HG02588 (cell line): ENCODE measurements around the gene TTC21B.
"Not testable (repeated sequence)": the region's sequence is repeated elsewhere in the genome, so short reads cannot be mapped to it uniquely, and the experiment has no call there.

Experiments used
- ATAC-seq: cut with Tn5 transposase; IDR thresholded peaks from one replicate; pipeline ENCODE4 v1.9.1; 2021; ENCODE audit warnings: mild to moderate bottlenecking, moderate library complexity; ENCODE audit not compliant: unreplicated experiment

The TTC21B gene

DNA sequence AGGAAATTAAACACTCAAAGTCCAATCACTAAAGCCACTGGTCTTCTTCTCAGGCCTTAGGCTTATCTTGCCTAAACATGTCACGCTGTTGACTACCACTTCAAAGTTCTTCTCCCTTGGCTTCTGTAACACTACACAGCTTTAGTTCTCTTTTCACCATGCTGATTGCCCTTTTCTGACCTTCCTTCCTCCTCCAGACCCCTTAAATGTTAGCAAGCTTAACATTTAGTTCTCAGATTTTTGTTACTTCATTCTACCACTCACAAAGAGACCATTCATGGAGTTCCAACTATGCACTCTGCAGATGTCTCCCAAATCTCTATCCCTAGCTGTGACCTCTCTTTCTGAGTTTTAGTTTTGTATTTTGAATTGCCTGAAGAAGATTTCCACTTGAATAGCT, 64.4 kb downstream of the TTC21B start:
- ATAC-seq = no peak

DNA sequence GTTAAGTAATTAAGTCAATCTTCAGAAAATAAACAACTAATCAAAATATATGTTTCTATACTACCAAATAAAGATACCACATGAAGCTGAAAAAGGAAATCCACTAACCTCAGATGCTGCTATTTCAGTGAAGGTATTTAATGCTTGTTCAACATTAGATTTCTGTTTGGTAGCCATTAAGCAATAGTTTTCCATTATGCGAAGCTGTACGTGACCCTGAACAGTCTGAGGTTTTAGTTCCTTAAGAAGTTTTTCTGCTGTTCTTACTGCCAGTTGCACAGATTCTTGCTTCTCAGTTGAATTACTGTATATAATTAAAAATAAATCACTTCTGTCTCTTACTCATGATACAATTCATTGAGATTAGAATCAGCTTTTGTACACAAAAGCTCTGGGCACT, 65.4 kb downstream of the TTC21B start:
- ATAC-seq = no peak

DNA sequence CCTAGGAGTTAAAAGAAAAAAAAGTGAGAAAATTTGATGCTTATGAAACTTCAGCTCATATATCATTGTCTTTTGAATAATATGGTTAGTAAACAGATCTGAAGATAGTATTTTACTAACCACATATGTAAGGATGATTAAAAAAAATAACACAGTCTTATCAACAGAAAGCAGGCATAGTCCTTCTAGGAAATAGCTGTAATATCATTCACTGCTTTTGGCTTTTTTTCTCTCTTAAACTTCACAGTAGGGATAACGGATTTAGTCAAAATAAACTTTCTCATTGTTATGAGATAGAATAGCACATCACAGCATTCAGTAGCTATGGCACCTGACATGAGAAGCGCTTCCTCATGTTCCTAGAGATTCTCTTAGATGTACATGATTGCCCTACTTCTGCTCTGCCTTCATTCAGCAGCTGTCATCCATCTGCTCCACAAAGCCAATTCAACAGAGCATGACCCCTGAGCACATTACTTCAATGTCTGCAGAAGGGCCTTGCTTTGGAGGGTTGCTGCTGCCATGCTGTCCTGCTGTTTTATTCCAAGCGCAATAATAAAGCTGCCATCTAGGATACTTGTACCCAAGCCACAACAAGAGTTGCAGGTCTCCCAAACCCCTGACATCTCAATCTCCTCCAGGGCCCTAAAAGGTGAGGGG, 67.0 kb downstream of the TTC21B start:
- no peak for ATAC-seq

DNA sequence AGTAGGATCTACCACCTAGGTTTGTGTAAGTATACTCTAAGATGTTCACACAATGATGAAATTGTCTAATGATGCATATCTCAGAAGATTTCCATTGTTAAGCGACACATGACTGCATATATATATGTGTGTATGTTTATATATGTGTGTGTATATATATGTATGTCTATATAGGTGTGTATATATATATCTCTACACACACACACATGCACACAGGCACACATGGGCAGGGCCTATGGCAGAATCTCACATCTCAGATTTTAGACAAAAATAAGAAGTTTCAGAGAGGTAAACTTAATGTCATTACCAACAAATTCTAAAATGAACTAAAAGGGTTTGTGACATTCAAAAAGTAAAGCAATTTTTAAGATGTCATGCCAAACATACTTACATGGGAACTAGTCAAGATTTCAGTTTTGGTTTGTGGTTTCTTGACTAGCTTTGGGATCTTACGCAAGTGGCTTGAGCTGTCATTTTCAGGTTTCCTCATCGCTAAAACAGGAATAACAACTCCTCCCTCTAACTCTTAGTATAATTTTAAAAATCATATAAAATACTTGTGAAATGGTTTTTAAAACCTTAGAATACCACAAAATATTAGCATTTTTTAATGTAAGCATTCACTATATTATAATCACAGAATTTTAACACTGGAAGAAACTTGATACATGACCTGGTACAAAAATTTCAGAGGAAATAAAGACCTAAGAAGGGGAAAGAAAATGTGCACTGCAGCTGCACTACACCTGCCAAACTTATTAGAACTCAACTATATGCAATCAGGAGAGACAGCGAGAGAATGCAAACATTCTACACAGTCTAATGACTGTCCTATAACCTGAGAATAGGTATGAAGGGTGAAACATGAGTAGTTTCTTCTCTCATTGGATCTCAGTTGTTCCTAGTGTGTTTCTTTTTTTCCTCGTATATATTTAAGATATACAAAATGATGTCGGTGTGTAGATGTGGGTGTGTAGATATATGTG, 75.7 kb downstream of the TTC21B start:
- peak; percentile 72 for ATAC-seq

DNA sequence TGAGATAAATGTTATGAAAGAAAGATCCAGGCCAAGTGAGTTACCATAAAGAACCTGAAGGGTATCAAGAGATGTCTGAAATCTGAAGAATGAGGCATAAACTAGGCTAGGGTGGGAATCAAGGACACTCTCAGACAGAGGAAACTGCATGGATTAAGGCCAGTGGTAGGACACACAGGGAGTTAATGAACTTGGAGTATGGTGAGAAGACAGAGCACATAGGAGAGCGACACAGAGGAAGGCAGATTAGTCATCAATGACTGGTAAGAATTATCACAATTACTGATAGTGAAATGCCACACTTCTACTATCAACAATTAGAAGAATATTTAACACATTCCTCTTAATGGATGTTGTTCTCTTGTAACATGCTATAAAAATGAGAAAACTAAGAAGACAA, 76.9 kb downstream of the TTC21B start:
- no peak for ATAC-seq

DNA sequence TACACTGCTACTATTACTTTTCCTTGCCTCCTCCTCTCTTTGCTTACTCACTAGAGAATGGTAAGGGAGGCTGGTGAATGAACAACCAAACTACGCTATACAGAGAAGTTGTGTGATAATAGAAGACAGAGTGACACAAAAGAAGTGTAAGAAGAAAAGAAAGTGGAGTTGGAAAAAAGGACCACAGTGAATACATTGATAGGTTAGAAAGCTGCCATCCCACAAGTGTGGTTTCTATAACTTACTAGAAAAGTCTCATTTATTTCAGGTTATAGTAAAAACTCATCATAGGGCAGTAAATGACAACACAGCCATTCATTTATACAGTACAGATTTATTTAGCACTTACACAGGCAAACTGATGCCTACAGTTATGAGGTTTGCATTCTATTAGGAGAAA, 77.3 kb downstream of the TTC21B start:
- ATAC-seq = no peak

DNA sequence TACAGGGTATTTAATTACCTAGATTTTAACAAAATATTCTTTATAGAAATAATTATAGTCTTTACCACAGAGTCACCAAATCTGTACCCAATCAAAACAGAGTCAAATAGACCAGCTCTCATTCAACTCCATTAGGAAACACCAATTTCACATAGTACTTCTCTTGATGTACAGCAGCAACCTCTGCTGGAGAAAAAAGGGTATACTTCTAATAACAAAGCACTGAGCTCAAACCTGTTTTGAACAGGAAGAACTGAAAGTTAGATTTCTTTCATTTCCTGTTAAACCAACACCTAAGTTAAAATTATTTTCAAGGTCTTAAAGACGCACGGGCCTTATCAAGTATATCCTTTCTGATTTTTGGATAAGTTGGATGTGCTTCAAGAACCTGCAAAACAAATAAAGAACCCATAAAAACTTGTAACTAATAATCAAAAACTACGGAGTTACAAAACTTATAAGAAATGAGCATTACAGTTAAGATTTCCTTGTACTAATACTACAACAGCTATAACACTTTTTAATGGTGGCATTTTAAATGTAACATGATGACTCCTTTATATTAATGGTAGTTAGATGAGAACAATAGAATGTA, 79.0 kb downstream of the TTC21B start:
- ATAC-seq = peak; percentile 94

DNA sequence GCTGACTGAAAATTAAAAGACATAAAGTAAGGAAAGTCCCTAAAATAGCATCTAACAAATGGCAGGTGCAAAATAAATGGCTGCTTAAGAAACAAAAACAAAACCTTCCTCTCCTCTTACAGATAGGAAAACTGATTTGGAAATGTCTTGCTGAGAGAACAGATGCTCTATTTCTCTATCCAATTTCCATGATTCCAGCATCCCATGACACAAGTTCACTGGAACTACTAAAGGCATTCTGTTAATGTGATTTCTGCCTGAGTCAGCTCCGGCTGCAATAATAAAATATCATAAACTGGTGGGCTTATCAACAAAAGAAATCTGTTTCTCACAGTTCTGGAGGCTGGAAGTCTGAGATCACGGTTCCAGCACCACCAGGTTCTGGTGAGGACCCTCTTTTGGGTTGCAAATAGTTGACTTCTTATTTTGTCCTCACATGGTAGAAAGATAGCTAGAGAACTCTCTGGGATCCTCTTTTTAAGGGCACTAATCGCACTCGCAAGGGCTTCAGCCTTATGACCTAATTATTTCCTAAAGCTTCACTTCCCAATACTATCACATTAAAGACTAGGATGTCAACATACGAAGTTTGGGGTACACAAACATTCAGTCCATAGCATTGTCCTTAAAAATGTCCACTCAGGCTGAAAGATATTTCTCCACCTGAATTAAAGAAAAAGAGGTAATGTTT, 81.3 kb downstream of the TTC21B start:
- ATAC-seq = no peak

DNA sequence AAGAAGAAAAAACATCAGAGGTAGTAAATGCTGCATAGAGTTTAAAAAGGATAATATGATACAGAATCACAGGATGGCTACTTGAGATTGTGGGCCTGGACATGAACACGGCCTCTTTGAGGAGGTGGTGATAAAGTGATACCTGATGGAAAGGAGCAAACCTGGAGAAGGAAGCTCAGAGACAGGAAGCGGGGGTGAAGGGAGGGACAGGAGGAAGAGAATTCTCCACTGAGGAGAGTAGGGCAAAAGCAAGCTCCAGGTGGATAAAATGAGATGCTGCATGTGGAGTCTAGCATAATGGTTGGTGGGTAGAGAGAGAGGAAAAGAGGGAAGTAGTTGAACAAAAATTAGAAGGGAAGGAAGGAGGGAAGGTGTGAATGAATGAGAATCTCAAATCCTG, 82.6 kb downstream of the TTC21B start:
- ATAC-seq = no peak

DNA sequence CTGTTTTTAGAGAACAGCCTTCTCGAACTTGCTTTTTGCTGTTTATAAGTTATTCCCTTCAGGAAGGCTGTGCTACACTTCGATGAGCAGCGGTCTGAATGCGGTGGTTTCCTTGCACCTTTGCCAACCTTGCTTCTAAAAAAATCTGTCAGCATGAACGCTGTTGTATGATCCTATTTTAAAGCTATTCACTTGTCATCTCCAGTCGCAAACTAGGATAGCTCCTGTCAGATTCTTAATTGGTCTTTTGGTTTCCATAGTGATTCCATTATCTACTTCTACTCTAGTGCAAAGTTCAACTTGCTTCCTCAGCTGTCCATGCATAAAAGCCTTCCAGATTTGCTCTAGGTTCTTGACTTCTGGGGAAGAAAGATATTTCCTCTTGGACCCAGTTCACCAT, 83.2 kb downstream of the TTC21B start:
- ATAC-seq = no peak

DNA sequence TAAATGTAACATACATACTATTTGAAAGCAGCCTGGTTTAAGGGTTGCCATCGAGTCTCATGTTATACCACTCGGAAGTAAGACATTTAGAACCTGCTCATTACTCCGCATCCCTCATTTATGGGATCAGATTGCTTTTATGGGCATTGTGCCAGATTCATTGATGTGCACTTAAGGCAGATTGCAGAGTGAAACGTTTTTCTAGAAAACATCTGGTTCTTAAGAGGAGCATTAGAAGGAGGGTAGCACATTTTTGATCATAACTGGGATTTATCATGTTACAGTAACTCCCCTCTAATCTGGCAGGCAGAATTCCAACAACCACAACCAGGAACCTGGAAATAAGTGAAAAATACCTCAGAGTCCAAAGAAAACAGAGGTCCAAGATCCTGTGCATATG, 85.4 kb downstream of the TTC21B start:
- no peak for ATAC-seq

DNA sequence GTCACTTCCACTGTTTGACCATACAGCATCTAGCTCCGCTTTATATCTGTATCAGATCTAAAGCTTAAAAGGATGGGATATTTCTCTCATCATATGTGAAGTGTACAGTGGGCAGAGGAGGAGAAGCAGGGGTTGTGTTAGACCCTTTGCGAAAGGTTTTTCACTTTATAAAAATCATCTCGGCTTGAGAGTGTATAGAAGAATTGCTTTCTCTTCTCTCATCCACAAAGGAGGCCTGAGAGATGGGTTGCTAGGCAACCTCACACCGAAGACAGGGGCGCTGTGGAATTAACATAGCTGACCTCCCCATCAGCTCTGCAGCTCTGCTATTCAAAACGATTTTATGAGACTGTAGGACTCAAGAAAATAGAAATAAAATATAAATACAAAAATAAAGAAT, 89.3 kb downstream of the TTC21B start:
- no peak for ATAC-seq

DNA sequence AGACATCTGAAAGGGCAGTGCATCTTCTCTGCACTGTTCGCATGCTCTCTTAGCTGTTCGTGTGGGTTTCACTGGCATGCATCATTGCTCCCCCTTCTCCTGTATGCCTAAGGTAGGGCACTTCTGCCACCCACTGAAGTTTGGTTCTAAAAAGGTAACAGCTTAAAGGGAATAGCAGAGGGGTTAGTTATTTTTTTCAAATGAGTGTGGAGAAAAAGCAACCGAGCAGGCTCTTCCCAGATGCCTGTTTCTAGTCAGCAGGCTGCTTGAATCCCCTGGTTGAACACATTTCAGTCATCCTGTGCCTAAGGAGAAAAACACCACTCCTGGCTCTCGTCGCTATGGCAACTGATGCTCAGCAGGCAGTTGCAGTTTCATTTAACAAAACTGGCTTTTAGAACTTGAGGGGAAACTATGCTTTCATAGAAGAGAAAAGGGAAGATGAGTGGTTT, 89.7 kb downstream of the TTC21B start:
- no peak for ATAC-seq

DNA sequence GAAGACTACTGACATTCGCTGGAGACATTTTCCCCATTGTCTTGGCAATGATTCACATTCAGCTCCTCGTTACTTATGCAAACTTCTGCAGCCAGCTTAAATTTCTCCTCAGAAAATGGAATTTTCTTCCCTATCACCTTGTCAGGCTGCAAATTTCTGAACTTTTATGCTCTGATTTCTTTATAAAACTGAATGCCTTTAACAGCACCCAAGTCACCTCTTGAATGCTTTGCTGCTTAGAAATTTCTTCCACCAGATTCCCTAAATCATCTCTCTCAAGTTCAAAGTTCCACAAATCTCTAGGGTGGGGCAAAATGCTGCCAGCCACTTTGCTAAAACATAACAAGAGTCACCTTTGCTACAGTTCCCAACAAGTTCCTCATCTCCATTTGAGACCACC, 92.5 kb downstream of the TTC21B start:
- ATAC-seq = not testable (repeated sequence)

DNA sequence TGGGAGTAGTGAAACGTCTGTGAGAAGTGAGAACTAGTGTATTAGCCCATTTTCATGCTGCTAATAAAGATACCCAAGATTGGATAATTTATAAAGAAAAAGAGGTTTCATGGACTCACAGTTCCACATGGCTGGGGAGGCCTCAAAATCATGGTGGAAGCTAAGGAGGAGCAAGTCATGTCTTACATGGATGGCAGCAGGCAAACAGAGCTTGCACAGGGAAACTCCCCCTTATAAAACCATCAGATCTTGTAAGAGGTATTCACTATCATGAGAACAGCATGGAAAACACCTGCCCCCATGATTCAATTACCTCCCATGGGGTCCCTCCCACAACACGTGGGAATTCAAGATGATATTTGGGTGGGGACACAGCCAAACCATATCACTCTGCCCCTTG, 93.9 kb downstream of the TTC21B start:
- ATAC-seq = not testable (repeated sequence)

DNA sequence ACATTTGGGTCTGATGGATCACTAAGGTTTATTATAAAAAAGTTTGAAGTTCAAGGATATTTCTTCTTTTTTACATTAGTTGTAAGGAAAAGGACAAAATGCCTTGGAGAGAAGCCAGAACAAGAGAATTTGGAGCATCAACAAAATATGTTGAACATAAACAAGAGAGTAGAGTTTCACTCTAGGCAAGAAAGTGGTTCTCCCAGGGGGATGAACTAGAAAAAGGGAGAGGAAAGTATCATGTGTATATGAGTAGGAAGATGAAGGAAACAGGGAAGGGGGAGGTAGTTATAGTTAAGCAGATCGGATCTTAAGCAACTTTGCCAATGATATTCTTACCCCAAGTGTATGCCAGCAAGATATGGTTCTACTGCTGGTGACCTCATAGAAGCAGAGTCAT, 95.7 kb downstream of the TTC21B start:
- no peak for ATAC-seq

DNA sequence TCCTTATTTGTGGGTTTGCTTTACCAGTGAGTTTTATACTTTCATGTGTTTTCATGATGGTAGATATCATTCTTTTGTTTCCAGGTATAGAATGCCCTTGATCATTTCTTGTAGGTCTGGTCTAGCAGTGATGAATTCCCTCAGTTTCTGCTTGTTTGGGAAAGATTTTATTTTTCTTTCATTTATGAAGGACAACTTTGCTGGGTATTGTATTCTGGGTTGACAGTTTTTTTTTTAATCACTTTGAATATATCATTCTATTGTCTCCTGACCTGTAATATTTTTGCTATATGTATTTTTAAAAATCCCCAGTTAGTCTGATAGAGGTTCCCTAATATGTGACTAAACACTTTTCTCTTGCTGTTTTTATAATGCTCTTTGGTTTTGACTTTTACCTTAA, 101.2 kb downstream of the TTC21B start:
- ATAC-seq = no peak

DNA sequence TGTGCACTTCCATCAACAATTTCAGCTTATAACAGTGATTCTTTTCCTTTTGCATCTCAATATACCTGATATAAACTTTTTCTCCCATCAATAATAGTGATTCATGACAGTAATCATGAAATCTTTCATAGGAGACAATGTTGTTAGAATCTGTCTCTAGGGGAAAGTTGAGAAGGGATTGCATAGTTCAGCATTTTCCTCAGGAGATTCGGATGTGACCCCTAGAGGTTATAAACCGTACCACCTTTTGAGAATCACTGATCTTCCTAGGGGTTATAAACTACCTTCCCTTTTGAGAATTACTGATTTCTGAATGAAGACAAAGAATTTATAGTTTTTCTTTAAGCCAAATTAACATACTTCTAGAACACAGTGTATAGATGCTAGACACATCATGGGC, 106.6 kb downstream of the TTC21B start:
- no peak for ATAC-seq

DNA sequence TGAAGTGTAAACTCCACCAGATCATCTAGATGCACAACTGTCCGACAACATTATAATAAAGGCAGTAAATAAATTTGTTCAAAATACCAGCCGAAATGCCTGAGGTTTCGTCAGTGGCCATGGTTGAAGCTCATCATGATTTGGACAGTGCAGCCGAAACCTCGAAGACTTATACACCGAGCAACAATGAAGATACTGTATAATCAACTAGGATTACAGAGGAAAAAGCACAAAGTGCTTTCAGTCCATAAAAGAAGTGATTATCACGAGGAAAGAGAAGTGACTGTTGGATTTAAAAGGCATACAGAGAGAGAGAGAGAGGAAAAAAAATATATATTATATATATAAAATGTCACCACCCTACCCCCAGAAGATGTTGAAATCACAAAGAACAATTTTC, 107.5 kb downstream of the TTC21B start:
- ATAC-seq = no peak

DNA sequence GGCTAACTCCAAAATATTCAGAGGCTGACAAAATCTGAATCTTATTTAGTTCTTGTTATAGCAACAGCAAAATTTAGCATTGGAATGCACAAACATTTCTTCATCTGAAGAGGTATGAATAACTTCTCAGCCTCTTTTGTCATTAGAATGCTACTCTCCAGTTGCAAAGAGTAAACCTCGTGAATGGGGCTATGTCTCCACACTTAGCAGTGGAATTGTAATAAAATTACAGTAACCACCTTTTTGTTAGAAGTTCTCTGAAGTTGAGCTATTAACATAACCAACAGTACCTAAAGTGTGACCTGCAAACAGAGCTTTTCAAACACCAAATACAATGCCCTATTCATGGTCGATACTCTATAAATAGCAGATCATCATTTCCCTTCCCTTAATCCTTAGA, 109.4 kb downstream of the TTC21B start:
- ATAC-seq = no peak

DNA sequence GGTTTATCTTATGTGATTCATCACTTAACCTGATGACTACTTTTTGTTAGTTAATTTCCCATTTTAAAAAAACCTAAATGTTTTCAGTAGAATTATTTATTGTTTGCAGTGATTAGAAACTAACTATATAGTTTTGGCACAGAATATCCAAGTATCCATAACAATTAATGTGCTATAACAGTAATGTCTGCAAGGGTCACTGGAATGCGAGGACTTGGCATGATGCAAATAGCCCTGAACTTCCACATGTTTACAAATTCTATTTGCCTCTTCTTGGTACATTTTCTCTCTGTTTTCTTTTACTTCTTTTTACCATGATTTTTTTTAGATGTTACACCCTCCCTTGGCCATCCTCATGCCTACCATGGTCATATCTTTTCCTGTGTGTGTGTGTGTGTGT, 110.2 kb downstream of the TTC21B start:
- no peak for ATAC-seq
